Upper lobe of left lung (tissue), 4 donors: ENCODE results near the gene ARFRP1.

ENCODE experiments used
- POLR2AphosphoS5 ChIP-seq, 2 donors: sonication (generic); formaldehyde crosslinking; IDR thresholded peaks; one replicate each; pipeline ENCODE4 v1.5.1; 2017; ENCODE audit warnings: antibody characterized with exemption in 2 of 2
- TF ChIP-seq, protein P1 (sequence below), 6 experiments: fragments of 450-650 bp in 4 of 6; fragments of 200-600 bp in 2 of 6; sonication (generic) in 2 of 6; IDR thresholded peaks; one replicate each; pipeline ENCODE4 v1.5.1; 2016 to 2019; ENCODE audit warnings: antibody characterized with exemption in 6 of 6

DNA sequence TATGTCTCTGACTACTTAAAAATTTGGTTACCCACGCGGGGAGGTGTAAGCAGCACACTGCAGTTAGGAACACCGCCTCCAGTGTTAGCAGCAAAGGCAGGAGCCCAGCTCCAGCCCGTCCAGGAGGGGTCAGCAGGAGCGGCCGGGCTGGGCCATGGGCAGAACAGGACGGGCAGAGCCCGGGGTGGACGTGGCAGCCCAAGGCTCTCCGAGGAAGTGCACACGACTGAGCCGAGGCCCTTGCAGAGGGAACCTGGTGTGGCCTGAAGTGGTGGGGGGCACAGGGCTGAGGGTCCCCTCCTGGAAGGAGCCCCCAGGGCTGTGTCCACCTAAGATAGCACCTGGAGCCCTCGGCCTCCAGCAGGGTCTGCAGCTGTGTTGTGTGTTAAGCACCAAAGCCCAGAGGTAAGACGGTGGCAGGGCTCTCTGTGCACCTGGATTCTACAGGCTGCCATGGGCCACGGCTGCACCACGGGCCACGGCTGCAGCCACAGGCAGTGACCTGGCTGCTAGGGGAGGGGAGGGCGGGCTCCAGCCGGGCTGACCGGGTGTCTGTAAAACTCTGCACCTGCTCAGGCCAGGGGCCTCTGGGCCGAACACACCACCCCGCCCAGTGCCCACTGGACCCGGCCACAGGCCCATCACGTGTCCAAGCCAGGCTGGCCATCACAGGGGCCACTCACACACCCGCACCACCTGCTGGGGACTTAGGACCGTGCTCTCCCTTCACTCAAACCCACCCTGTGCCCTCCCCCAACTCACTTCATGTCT, 38.4 kb upstream of the ARFRP1 start:
- TF ChIP-seq, protein P1, sequence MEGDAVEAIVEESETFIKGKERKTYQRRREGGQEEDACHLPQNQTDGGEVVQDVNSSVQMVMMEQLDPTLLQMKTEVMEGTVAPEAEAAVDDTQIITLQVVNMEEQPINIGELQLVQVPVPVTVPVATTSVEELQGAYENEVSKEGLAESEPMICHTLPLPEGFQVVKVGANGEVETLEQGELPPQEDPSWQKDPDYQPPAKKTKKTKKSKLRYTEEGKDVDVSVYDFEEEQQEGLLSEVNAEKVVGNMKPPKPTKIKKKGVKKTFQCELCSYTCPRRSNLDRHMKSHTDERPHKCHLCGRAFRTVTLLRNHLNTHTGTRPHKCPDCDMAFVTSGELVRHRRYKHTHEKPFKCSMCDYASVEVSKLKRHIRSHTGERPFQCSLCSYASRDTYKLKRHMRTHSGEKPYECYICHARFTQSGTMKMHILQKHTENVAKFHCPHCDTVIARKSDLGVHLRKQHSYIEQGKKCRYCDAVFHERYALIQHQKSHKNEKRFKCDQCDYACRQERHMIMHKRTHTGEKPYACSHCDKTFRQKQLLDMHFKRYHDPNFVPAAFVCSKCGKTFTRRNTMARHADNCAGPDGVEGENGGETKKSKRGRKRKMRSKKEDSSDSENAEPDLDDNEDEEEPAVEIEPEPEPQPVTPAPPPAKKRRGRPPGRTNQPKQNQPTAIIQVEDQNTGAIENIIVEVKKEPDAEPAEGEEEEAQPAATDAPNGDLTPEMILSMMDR (IDR thresholded peaks at IDR 0.05): no peak
- TF ChIP-seq POLR2AphosphoS5 (IDR thresholded peaks at IDR 0.05): no peak
